Ovary (tissue), 9 donors: ENCODE measurements around the gene SURF4. TPM values are rescaled to one million over a fixed set of nuclear protein-coding genes. Genes with fewer than 3 reads are reported as not detected.

Experiments used
- DNase-seq, 5 donors: peaks; one replicate each; pipeline ENCODE4 v3.0.0-alpha.2; 2019 to 2020
- H3K27ac ChIP-seq, 2 donors: fragments of 200-600 bp; one replicate each; pipeline versions ENCODE4 v1.5.1 to v1.8.0; 2019 to 2022
- H3K27me3 ChIP-seq: fragments of 200-600 bp; one replicate; pipeline ENCODE4 v1.8.0; 2022
- H3K36me3 ChIP-seq: fragments of 200-600 bp; sonication (generic); one replicate; pipeline ENCODE4 v1.5.1; 2019
- H3K4me1 ChIP-seq: one replicate; pipeline ENCODE4 v1.8.1; 2013; ENCODE audit warnings: mild to moderate bottlenecking, moderate library complexity; ENCODE audit not compliant: insufficient read depth
- H3K4me3 ChIP-seq: fragments of 200-600 bp; sonication (generic); one replicate; pipeline ENCODE4 v1.5.1; 2017
- H3K9me3 ChIP-seq, 2 donors: fragments of 200-600 bp in 1 of 2; sonication (generic) in 1 of 2; one replicate each; pipeline versions ENCODE4 v1.5.1 to v1.8.1; 2013 to 2019; ENCODE audit warnings: mild to moderate bottlenecking in 1 of 2, moderate library complexity in 1 of 2
- CTCF ChIP-seq, 3 donors: fragments of 450-650 bp in 2 of 3; fragments of 200-600 bp in 1 of 3; IDR thresholded peaks; one replicate each; pipeline versions ENCODE4 v1.5.1 to v1.8.0; 2016 to 2022; ENCODE audit warnings: antibody characterized with exemption in 3 of 3, mild to moderate bottlenecking in 1 of 3
- EP300 ChIP-seq: sonication (generic); formaldehyde crosslinking; IDR thresholded peaks from one replicate; pipeline ENCODE4 v1.6.1; 2017; ENCODE audit warnings: antibody characterized with exemption
- POLR2A ChIP-seq: fragments of 450-650 bp; IDR thresholded peaks from one replicate; pipeline ENCODE4 v1.6.1; 2017; ENCODE audit warnings: antibody characterized with exemption, mild to moderate bottlenecking, moderate library complexity
- WGBS, 3 donors: extraction: QIAGEN DNeasy Blood & Tissue Kit in 1 of 3; methylation state at CpG; one replicate each; pipeline versions ENCODE4 v1.1.5 to v1.1.7; 2013 to 2017; 5-methylcytosine and 5-hydroxymethylcytosine counted together
- intact Hi-C, 4 donors: fragments of 100-400 bp; cut with DNase I; formaldehyde crosslinking; loops; one replicate each; pipeline versions ENCODE4 v1.11.0 to v1.15.1; 2022 to 2023
- polyA plus RNA-seq, 2 donors: library from polyadenylated mRNA; stranded (reverse); fragments of 200-250 nt in 1 of 2; fragments of 350-450 nt in 1 of 2; fragmentation: Illumina TruSeq in 1 of 2; extraction: RNeasy Lipid Tissue Mini Kit (QIAGEN cat#74804) in 1 of 2; gene quantifications; one replicate each; pipeline ENCODE4 v1.2.3, GENCODE V29; 2013 to 2014
- total RNA-seq, 7 donors: library from RNA; depleted of rRNA in 2 of 7; stranded (reverse); fragments of >200 nt in 2 of 7; fragmentation: NEBNext Ultra II Directional in 3 of 7; extraction: Animal tissue kit (Norgen Biotek cat#: 25700) in 3 of 7; gene quantifications; one replicate each; pipeline versions ENCODE4 v1.1.0 to v1.2.4, GENCODE V29; 2016 to 2023
- donor health status: DM: no; HTN: no; CAD: no; lungs with moderate emphysema.
- donor health status: DM: no; HTN: no; CAD: no.
- donor health status: Bipolar disorder and iron deficiency.
- donor health status: DM: yes; HTN: yes; CAD: no.
- donor health status: DM: no; HTN: no; CAD: no.
- donor health status: DM: yes; HTN: yes; CAD: no.

The SURF4 gene
- total and polyA plus RNA-seq, 9 donors = 58.7 to 165 (median 107) TPM

GRCh38 chr9:133352635-133353340 is 23.1 kb downstream of the SURF4 start:
- Histone ChIP-seq H3K27ac (no peak overlapping the region), H3K4me3 (no peak overlapping the region), H3K27me3 (no peaks in the 10 kb centered on the region), H3K4me1 (peaks cover 6% of the 10 kb centered on the region), H3K36me3 (no peaks in the 10 kb centered on the region), H3K9me3 (no peaks in the 10 kb centered on the region)
- intact Hi-C loops = no loop called here
- WGBS, 3 donors = 48 to 55% (median 48%) methylated on average over 8 of the region's 8 CpGs
- DNase-seq = no peak
- TF ChIP-seq POLR2A = no peak
- no peak for TF ChIP-seq CTCF (IDR thresholded peaks at IDR 0.05)

GRCh38 chr9:133351908-133352634 is 23.8 kb downstream of the SURF4 start:
- intact Hi-C loops = no loop called here
- peaks cover 3% of the 10 kb centered on the region for H3K4me1 ChIP-seq
- no peaks in the 10 kb centered on the region for H3K36me3 ChIP-seq
- no peaks in the 10 kb centered on the region for H3K9me3 ChIP-seq
- H3K27me3 ChIP-seq = no peaks in the 10 kb centered on the region
- no peak for DNase-seq
- H3K27ac ChIP-seq = no peak overlapping the region
- WGBS, 3 donors = 70 to 78% (median 76%) methylated on average over 14 of the region's 14 CpGs
- no peak overlapping the region for H3K4me3 ChIP-seq
- TF ChIP-seq CTCF (IDR thresholded peaks at IDR 0.05) (no peak), POLR2A (no peak), EP300 (no peak)

GRCh38 chr9:133351526-133351907 is 24.3 kb downstream of the SURF4 start:
- no peaks in the 10 kb centered on the region for H3K36me3 ChIP-seq
- intact Hi-C loops = no loop called here
- no peak overlapping the region for H3K27ac ChIP-seq
- no peaks in the 10 kb centered on the region for H3K9me3 ChIP-seq
- no peak overlapping the region for H3K4me3 ChIP-seq
- 88 to 89% (median 89%) methylated on average over 3 of the region's 3 CpGs for WGBS, 3 donors
- H3K27me3 ChIP-seq = no peaks in the 10 kb centered on the region
- peaks cover 4% of the 10 kb centered on the region for H3K4me1 ChIP-seq
- DNase-seq = no peak
- no peak for TF ChIP-seq CTCF (IDR thresholded peaks at IDR 0.05)
- no peak for TF ChIP-seq POLR2A
- no peak for TF ChIP-seq EP300

GRCh38 chr9:133349965-133350616 is 25.8 kb downstream of the SURF4 start:
- WGBS, 3 donors = 72 to 78% (median 73%) methylated on average over 15 of the region's 15 CpGs
- no peak overlapping the region for H3K27ac ChIP-seq
- intact Hi-C loops = no loop called here
- no peak overlapping the region for H3K4me3 ChIP-seq
- H3K4me1 ChIP-seq = peaks cover 5% of the 10 kb centered on the region
- DNase-seq = no peak
- H3K27me3 ChIP-seq = no peaks in the 10 kb centered on the region
- no peaks in the 10 kb centered on the region for H3K9me3 ChIP-seq
- H3K36me3 ChIP-seq = no peaks in the 10 kb centered on the region
- TF ChIP-seq CTCF (IDR thresholded peaks at IDR 0.05) (no peak), POLR2A (no peak), EP300 (no peak)
